Activated naive CD4-positive, alpha-beta T cell treated with anti-CD3 and anti-CD28 coated beads, Interleukin-2, amount 50 U/mL, for 16 hours (primary cell): ENCODE measurements around the gene NAP1L4.

Source experiments
- DNase-seq: peaks from one replicate; pipeline ENCODE4 v3.0.0-alpha.2; 2020

NAP1L4 gene

DNA sequence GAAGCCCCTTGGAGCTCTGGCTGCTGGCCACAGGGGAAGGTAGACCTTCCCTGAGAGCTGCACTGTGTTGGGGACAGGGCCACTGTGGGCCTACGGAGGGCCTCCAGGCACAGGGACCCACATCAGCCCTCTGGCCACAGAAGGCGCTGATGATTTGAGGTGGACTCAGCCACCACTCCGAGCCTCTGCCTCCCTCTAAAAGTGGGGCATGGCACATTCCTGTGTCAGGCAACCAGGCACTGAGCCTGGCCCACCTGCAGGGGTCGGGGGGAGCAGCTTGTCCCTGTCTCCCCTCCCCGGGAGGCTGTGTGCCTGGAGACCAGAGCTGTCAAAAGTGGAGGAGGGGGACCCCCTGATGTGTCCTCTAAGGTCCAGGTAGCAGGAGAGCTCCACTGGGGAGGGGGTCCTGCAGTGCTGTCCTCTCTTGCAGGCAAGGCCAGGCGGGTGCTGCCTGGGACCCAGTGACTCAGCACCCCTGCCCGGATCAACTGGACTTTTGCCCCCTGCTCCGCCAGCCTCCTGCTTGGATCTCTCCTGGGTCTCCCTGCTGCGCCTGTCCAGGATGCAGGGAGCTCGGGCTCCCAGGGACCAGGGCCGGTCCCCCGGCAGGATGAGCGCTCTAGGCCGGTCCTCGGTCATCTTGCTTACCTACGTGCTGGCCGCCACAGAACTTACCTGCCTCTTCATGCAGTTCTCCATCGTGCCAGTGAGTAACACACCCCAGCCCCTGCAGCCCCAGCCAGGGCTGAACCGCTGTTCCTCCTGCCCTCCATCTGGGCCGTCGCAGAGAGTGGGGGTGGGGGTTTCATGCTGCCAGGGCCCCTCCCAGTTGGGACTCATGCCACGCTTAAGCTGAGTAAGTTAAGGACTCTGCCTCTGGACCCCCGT is 89.1 kb downstream of the NAP1L4 start:
- DNase-seq = no peak

DNA sequence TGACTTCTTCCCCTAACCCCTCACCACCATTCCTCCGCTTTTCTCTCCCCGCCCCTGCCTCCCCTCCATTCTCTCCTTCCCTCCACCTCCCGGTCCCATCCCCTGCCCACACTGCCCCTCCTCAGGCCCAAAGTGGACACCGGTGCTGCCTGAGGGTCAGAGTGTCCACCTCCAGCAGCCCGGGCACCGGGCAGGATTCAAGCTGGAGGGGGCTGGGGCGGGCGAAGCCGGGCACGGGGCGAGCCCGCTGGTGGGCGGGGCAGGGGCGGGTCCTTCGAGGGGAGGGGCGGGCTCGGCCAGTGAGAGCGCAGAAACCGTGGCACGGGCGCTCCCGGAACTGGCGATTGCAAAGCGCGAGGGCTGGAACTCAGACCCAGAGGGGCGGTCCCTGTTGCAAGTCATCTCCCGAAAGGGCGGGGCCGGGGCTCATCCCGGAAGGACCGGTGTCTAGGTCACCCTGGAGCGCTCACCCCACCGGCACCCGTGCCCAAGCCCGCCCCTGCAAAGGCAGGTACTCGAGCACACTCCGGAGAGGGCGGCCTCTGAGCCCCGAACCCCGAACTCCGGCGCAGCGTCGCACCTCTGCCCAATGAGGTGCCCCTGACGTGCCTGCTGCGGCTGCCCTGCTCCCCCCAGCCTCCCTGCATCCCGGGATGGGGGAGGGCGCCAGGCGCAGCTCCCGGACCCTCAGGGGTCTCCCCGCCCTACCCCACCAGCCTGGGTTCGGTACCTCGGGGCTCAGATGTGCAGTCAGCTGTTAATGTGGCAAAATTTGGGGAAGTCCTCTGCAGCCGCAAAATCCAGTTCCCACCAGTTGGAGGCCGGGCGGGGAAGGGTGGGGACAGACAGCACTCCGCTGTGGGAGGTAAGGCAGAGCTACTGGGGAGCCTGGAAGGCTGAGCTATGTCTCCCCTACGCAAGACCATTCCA is 90.0 kb downstream of the NAP1L4 start:
- peak; percentile 90 for DNase-seq

DNA sequence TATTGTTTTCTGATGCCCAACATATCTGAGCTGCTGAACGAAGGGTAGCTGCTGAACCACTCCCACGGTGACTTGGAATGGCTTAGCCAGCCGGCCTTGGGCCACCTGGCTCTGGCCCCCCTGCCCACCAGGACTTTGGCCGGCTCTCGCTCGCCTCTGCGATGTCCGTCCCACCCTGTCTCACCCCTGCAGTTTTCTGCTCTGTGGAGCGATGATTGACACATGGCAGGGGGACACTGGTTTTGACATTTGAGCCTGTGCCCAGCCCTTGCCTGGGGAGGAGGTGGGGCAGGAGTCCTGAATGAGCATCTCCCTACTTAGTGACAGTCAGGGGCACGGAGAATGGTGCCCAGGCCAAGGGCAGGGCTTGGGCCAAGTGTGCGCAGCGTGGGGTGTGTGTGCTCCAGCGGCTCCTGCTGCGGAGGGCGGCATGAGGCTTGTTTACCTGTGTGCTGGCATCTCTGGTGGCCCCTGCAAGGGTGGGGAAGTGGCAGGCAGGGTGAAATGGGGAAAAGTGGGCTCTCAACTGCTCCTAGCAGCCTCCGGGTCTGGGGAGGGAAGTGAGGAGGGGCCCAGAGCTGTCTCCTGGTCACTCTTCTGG is 90.8 kb downstream of the NAP1L4 start:
- no peak for DNase-seq

DNA sequence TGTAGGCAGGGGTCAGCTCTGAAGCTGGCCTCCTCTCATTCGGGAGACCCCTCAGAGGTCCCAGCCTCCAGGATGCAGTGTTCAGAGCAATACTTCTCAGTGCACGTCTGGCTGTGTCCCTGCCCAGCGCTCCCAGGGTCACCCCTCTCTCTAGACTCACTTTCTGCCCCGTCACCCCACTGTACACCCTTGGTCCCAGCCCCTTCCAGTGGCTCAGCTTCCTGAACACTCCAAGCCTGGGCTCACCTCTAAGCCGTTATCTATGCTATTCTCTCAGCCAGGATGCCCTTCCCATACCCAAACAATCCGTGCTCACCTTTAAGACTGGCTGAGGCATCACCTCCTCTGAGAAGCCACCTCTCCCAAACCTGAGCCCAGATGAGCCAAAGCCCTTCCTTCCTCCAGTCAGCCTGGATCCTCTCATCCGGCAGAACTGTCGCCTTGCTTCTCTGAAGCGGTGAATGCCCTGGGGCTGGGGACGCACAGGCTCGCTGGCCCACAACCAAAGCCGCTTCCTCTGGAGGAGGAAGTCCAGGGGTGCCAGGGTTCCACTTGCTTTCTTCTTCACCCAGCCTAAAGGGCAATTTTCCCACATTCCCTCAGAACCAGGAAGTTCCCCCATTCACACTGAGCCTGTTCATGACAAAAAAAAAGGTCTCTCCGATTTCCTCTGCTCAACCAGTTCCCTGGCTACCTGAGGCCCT is 92.9 kb downstream of the NAP1L4 start:
- no peak for DNase-seq

DNA sequence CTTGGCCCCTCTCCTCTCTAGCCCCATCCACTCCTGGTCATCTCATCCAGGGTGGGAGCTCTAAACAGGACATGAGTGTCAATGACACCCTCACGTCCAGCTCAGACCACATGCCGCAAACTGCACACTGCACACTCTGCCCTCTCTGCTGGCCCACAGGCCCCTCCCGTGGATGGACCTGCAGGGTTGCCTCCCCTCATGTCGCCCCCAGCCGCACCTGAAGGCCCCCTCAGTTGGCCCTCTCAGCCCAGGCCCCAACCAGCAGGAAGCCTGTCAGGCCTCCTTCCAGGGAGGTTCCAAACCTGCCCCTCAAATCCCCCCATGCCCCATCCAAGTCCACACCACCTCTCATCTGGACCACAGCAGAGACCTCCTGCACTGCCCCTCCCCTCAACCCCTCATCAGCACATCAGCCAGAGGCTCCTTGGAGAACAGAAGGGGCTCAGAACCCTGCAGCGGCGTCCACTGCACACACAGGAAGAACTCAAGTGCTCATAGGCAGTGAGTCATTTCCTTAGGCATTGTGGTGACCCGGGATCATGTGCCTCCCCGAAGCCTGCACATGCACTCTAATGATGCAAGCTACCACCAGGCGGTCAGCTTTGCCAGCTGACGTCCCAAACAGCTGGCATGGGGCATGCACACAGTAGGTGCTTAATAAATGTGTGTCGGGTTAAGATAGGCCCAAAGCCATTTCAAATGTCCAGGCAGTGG is 93.6 kb downstream of the NAP1L4 start:
- peak; percentile 42 for DNase-seq

DNA sequence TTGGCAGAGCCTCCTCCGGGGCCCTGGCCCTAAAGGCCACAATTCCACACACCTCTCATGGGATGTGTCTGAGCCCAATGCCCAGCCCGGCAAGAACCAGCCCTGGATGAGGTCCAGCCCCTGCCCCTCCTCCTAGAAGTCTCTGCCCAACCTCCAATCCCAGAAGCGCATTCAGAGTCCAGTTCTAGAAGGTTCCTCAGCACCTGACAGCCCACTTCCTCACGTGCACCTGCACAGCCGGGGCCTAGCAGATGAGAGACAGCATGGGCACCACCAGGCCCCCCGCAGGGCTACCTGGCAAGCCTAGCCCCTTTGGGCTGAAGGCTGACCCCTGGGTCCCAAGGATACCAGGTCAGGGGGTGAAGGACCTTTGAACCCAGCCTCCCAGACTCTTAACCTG is 95.1 kb downstream of the NAP1L4 start:
- no peak for DNase-seq

DNA sequence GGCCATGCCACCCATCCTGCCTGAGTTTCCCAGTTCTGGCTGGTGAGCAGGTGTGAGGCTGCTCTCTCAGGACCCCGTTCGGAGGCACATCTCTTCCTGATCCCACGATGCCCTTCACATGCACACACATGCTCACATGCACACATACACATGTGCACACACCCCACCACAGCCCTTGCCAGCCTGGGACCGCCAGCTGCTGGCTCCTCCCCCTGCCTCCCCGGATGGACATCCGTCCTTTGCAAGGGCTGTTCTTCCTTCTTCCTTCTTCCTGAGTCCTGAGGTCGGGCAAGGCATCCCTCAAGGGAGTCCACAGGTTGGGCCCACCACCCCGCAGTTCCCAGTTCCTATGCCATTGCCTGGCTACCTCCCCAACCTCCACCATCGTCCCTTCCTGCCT is 96.1 kb downstream of the NAP1L4 start:
- DNase-seq = no peak
